Smooth muscle cell (in vitro differentiated cells): ENCODE results near the gene RNF207. TPM values are rescaled to one million over a fixed set of nuclear protein-coding genes. Genes with fewer than 3 reads are reported as not detected.
A peak's percentile ranks its signal among the peaks of the same experiment; 100 is the strongest.

Source experiments
- DNase-seq: peaks from one replicate; lab custom pipeline; 2025; ENCODE audit not compliant: unreplicated experiment; lab: John Stamatoyannopoulos, UW
- H2AFZ ChIP-seq: fragments of 200-600 bp; sonication (generic); 2 replicates; pipeline ENCODE4 v1.6.0; 2016; ENCODE audit warnings: antibody characterized with exemption, low read depth, mild to moderate bottlenecking
- H3F3A ChIP-seq: fragments of 200-600 bp; sonication (generic); 2 replicates; pipeline ENCODE4 v1.6.0; 2017; ENCODE audit warnings: antibody characterized with exemption, low read depth
- H3K27ac ChIP-seq: fragments of 200-600 bp; sonication (generic); 2 replicates; pipeline ENCODE4 v1.5.1; 2016; ENCODE audit warnings: low read depth, mild to moderate bottlenecking
- H3K27me3 ChIP-seq: fragments of 200-600 bp; sonication (generic); 2 replicates; pipeline ENCODE4 v1.6.1; 2016; ENCODE audit warnings: low read depth, mild to moderate bottlenecking
- H3K36me3 ChIP-seq: fragments of 200-600 bp; sonication (generic); 2 replicates; pipeline ENCODE4 v1.5.1; 2016; ENCODE audit warnings: low read depth
- H3K4me1 ChIP-seq: fragments of 200-600 bp; sonication (generic); 2 replicates; pipeline ENCODE4 v1.5.1; 2016; ENCODE audit warnings: low read depth
- H3K4me2 ChIP-seq: fragments of 200-600 bp; sonication (generic); 2 replicates; pipeline ENCODE4 v1.6.0; 2016; ENCODE audit warnings: mild to moderate bottlenecking
- H3K4me3 ChIP-seq: fragments of 200-600 bp; sonication (generic); 2 replicates; pipeline ENCODE4 v1.5.1; 2016; ENCODE audit warnings: mild to moderate bottlenecking
- H3K79me2 ChIP-seq: fragments of 200-600 bp; sonication (generic); 2 replicates; pipeline ENCODE4 v1.6.0; 2016; ENCODE audit warnings: low read depth, mild to moderate bottlenecking
- H3K9ac ChIP-seq: fragments of 200-600 bp; sonication (generic); 2 replicates; pipeline ENCODE4 v1.6.0; 2016; ENCODE audit warnings: low read depth
- H3K9me3 ChIP-seq: fragments of 200-600 bp; sonication (generic); replicated peaks from 2 replicates; pipeline ENCODE4 v1.5.1; 2016; ENCODE audit warnings: low read depth
- H4K20me1 ChIP-seq: fragments of 200-600 bp; sonication (generic); 2 replicates; pipeline ENCODE4 v1.6.0; 2016; ENCODE audit warnings: low read depth
- WGBS: methylation state at CpG from one replicate; pipeline ENCODE4 v1.1.7; 2016; ENCODE audit warnings: low lambda C conversion rate; 5-methylcytosine and 5-hydroxymethylcytosine counted together
- polyA plus RNA-seq: library from polyadenylated mRNA; unstranded; fragments of >200 nt; fragmentation: Nextera tagmentation; extraction: Ambion mirVana; gene quantifications from 2 replicates; pipeline ENCODE4 v1.2.1, GENCODE V29; 2016
- total RNA-seq: library from RNA; depleted of rRNA; stranded (reverse); fragments of >200 nt; gene quantifications from 2 replicates; pipeline ENCODE4 v1.2.3, GENCODE V29; 2014
- TF ChIP-seq, protein P1 (sequence below): fragments of 200-600 bp; sonication (generic); IDR thresholded peaks from 2 replicates; pipeline ENCODE4 v1.5.1; 2017; ENCODE audit warnings: borderline replicate concordance, mild to moderate bottlenecking, antibody characterized with exemption; ENCODE audit not compliant: insufficient read depth, poor library complexity, severe bottlenecking

Gene RNF207
- total and polyA plus RNA-seq, 2 experiments from 2014 or later: 1.8 to 2.0 TPM

DNA sequence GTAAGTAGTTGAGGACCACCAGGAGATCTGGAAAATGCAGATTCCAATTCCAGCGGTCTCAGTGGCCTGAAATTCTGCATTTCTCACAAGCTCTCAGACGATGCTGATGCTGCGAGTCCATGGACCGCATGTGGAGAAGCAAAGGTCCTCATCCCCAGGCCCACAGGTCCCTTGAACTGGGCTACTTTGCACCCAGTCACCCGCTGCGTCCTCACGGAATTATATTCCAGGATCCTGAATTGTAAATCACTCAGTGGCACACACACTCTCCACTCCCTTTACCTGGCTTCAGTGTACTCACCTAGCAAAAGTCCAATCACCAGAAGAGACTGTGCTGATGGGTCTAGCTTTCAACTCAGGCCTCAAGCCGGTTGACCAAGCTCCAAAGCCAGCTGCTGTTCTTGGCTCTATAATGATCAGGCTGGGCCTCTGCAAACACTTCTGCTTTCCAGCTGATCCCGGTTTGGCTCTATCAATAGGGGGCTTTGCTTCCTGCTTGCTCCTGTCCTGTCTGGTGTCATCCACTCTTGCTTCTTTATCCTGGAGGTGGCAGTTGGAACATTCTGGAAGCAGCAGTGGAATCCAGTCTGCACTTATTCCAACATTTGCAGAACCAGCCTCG is 5.6 kb upstream of the RNF207 start:
- WGBS: 66% methylated on average over 10 of the region's 10 CpGs
- peaks cover 19% of the 10 kb centered on the region for H3K4me1 ChIP-seq
- H3K36me3 ChIP-seq: no peaks in the 10 kb centered on the region
- peak overlapping the region; percentile 73 for H3K4me3 ChIP-seq
- H2AFZ ChIP-seq: peak overlapping the region; percentile 93
- no peak for DNase-seq
- TF ChIP-seq, protein P1, sequence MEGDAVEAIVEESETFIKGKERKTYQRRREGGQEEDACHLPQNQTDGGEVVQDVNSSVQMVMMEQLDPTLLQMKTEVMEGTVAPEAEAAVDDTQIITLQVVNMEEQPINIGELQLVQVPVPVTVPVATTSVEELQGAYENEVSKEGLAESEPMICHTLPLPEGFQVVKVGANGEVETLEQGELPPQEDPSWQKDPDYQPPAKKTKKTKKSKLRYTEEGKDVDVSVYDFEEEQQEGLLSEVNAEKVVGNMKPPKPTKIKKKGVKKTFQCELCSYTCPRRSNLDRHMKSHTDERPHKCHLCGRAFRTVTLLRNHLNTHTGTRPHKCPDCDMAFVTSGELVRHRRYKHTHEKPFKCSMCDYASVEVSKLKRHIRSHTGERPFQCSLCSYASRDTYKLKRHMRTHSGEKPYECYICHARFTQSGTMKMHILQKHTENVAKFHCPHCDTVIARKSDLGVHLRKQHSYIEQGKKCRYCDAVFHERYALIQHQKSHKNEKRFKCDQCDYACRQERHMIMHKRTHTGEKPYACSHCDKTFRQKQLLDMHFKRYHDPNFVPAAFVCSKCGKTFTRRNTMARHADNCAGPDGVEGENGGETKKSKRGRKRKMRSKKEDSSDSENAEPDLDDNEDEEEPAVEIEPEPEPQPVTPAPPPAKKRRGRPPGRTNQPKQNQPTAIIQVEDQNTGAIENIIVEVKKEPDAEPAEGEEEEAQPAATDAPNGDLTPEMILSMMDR: no peak
- peak overlapping the region; percentile 70 for H3K9ac ChIP-seq
- no peaks in the 10 kb centered on the region for H3F3A ChIP-seq
- no peaks in the 10 kb centered on the region for H3K9me3 ChIP-seq
- H3K27me3 ChIP-seq: no peaks in the 10 kb centered on the region
- H3K27ac ChIP-seq: peak overlapping the region; percentile 63
- peaks cover 41% of the 10 kb centered on the region for H3K79me2 ChIP-seq
- peak overlapping the region; percentile 95 for H3K4me2 ChIP-seq
- H4K20me1 ChIP-seq: peaks cover 36% of the 10 kb centered on the region

GRCh38 chr1:6202256-6202655 is 3.7 kb upstream of the RNF207 start:
- peaks cover 21% of the 10 kb centered on the region for H3K79me2 ChIP-seq

DNA sequence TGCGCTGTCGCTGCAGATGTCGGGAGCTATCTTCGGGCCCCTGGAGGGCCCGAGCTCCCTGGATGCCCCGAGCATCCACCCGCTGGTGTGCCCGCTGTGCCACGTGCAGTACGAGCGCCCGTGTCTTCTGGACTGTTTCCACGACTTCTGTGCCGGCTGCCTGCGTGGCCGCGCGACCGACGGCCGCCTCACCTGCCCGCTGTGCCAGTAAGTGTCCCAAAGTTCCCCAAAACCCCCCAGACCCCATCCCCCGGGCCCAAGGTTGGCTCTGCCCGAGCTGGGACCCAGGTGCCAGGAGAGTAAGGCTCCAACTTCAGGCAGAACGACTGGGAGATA is 569 bp downstream of the RNF207 start:
- H2AFZ ChIP-seq: no peak overlapping the region
- H4K20me1 ChIP-seq: no peaks in the 10 kb centered on the region
- H3K4me1 ChIP-seq: peaks cover 20% of the 10 kb centered on the region
- no peak overlapping the region for H3K9ac ChIP-seq
- H3K27ac ChIP-seq: no peak overlapping the region
- no peaks in the 10 kb centered on the region for H3K79me2 ChIP-seq
- H3K36me3 ChIP-seq: no peaks in the 10 kb centered on the region
- H3K4me3 ChIP-seq: peak overlapping the region; percentile 63
- H3K9me3 ChIP-seq: no peaks in the 10 kb centered on the region
- TF ChIP-seq, protein P1: no peak
- peaks cover 3% of the 10 kb centered on the region for H3K27me3 ChIP-seq
- peak overlapping the region; percentile 92 for H3K4me2 ChIP-seq
- 40% methylated on average over 18 of the region's 25 CpGs for WGBS
- DNase-seq: no peak
- no peaks in the 10 kb centered on the region for H3F3A ChIP-seq

More at GRCh38 chr1:6202256-6202655, 3.7 kb upstream of the RNF207 start:
- Histone ChIP-seq H3F3A (no peaks in the 10 kb centered on the region), H4K20me1 (peaks cover 16% of the 10 kb centered on the region), H2AFZ (no peak overlapping the region), H3K9me3 (no peaks in the 10 kb centered on the region), H3K4me3 (no peak overlapping the region), H3K4me2 (no peak overlapping the region), H3K27me3 (peaks cover 3% of the 10 kb centered on the region), H3K4me1 (peaks cover 30% of the 10 kb centered on the region), H3K27ac (no peak overlapping the region), H3K9ac (no peak overlapping the region), H3K36me3 (no peaks in the 10 kb centered on the region)
- no peak for DNase-seq
- WGBS: 95% methylated on average over 7 of the region's 7 CpGs
- TF ChIP-seq, protein P1: no peak
